Endodermal cell (in vitro differentiated cells): ENCODE results near the gene STYX. TPM values are rescaled to one million over a fixed set of nuclear protein-coding genes. Genes with fewer than 3 reads are reported as not detected.

Source experiments
- DNase-seq: peaks from one replicate; pipeline ENCODE4 v3.0.0-alpha.2; 2017
- H3K27ac ChIP-seq: 2 replicates; pipeline ENCODE4 v1.5.1; 2013; ENCODE audit warnings: mild to moderate bottlenecking, low read depth, low read length, moderate library complexity
- H3K27me3 ChIP-seq: 2 replicates; pipeline ENCODE4 v1.6.1; 2013; ENCODE audit warnings: mild to moderate bottlenecking, low read length, moderate library complexity; ENCODE audit not compliant: insufficient read depth, control insufficient read depth, poor library complexity, severe bottlenecking
- H3K36me3 ChIP-seq: 2 replicates; pipeline ENCODE4 v1.7.0; 2013; ENCODE audit warnings: mild to moderate bottlenecking, low read length, moderate library complexity; ENCODE audit not compliant: control insufficient read depth, insufficient read depth
- H3K4me1 ChIP-seq: one replicate; pipeline ENCODE4 v1.7.0; 2013; ENCODE audit warnings: low read length; ENCODE audit not compliant: control insufficient read depth, insufficient read depth
- H3K4me3 ChIP-seq: 2 replicates; pipeline ENCODE4 v1.5.1; 2013; ENCODE audit warnings: mild to moderate bottlenecking, low read length, moderate library complexity
- H3K9ac ChIP-seq: 2 replicates; pipeline ENCODE4 v1.6.1; 2013; ENCODE audit warnings: mild to moderate bottlenecking, low read length, moderate library complexity; ENCODE audit not compliant: poor library complexity, severe bottlenecking; ENCODE audit errors: extremely low read depth
- H3K9me3 ChIP-seq: 2 replicates; pipeline ENCODE4 v1.6.1; 2013; ENCODE audit warnings: mild to moderate bottlenecking, low read length, moderate library complexity; ENCODE audit not compliant: control insufficient read depth
- H3K27ac Mint-ChIP-seq: 2 replicates; pipeline ENCODE4 v1.8.0; 2020; ENCODE audit warnings: mixed read lengths
- H3K27me3 Mint-ChIP-seq: 2 replicates; pipeline ENCODE4 v1.8.0; 2021; ENCODE audit warnings: mild to moderate bottlenecking, mixed read lengths; ENCODE audit not compliant: insufficient read depth
- H3K36me3 Mint-ChIP-seq: 2 replicates; pipeline ENCODE4 v1.8.0; 2020; ENCODE audit warnings: low read depth, mixed read lengths
- H3K4me1 Mint-ChIP-seq: 2 replicates; pipeline ENCODE4 v1.8.0; 2020; ENCODE audit warnings: mixed read lengths
- H3K4me3 Mint-ChIP-seq: 2 replicates; pipeline ENCODE4 v1.8.0; 2020; ENCODE audit warnings: mild to moderate bottlenecking, moderate library complexity, mixed read lengths
- H3K9me3 Mint-ChIP-seq: 2 replicates; pipeline ENCODE4 v1.8.0; 2020; ENCODE audit warnings: mild to moderate bottlenecking, mixed read lengths
- WGBS, 2 experiments: methylation state at CpG; one replicate each; pipeline versions ENCODE4 v1.1.5 to v1.1.7; 2013; ENCODE audit warnings: missing lambda C conversion rate in 2 of 2, mixed read lengths in 1 of 2; ENCODE audit not compliant: insufficient coverage in 1 of 2, insufficient read length in 1 of 2; 5-methylcytosine and 5-hydroxymethylcytosine counted together
- total RNA-seq, 2 donors: library from RNA; stranded (reverse); fragmentation: NEBNext Ultra II Directional in 1 of 2; extraction: Animal tissue kit (Norgen Biotek cat#: 25700) in 1 of 2; gene quantifications; 2 replicates in 1 of 2; 3 replicates in 1 of 2; pipeline ENCODE4 v1.2.1, GENCODE V29; 2021
- TF ChIP-seq, protein P1 (sequence below): fragments of 200-600 bp; sonication (generic); conservative IDR thresholded peaks from 2 replicates; pipeline ENCODE4 v1.5.0; 2021; ENCODE audit warnings: antibody characterized with exemption, mild to moderate bottlenecking

The STYX gene
- total RNA-seq, 2 donors from 2014 or later: 27.3 to 28.2 TPM

DNA sequence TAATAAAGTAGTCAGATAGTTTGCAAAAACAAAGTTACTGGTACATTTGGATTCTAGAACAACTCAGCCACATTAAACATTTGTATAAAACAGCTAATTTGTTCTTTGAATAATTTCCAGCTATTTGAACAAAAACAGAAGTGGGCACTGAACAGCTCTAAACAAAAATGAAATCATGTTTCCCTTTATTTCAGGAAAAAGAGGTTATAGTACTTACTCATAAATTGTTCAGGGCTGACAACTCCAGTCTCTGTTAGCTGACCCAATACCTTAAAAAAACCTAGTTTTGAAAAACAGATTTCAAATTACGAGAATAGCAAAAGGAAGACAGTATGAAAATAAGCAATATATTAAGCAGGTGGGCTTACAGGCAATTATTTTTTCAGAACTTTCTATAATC, 53.2 kb downstream of the STYX start:
- Histone ChIP-seq H3K36me3 (peaks cover 58% of the 10 kb centered on the region), H3K9ac (no peak overlapping the region), H3K27ac (no peak overlapping the region), H3K4me1 (no peaks in the 10 kb centered on the region), H3K4me3 (no peak overlapping the region), H3K9me3 (no peaks in the 10 kb centered on the region), H3K27me3 (no peaks in the 10 kb centered on the region)
- Mint-ChIP-seq H3K27ac (no peak overlapping the region), H3K4me1 (no peaks in the 10 kb centered on the region), H3K36me3 (peaks cover 34% of the 10 kb centered on the region), H3K4me3 (no peak overlapping the region), H3K9me3 (no peaks in the 10 kb centered on the region), H3K27me3 (no peaks in the 10 kb centered on the region)
- 100% methylated on average over 1 of the region's 1 CpG; no CpG with 5 or more reads in 1 of the 2 experiments for WGBS, 2 experiments
- TF ChIP-seq, protein P1, sequence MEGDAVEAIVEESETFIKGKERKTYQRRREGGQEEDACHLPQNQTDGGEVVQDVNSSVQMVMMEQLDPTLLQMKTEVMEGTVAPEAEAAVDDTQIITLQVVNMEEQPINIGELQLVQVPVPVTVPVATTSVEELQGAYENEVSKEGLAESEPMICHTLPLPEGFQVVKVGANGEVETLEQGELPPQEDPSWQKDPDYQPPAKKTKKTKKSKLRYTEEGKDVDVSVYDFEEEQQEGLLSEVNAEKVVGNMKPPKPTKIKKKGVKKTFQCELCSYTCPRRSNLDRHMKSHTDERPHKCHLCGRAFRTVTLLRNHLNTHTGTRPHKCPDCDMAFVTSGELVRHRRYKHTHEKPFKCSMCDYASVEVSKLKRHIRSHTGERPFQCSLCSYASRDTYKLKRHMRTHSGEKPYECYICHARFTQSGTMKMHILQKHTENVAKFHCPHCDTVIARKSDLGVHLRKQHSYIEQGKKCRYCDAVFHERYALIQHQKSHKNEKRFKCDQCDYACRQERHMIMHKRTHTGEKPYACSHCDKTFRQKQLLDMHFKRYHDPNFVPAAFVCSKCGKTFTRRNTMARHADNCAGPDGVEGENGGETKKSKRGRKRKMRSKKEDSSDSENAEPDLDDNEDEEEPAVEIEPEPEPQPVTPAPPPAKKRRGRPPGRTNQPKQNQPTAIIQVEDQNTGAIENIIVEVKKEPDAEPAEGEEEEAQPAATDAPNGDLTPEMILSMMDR: no peak
- DNase-seq: no peak

DNA sequence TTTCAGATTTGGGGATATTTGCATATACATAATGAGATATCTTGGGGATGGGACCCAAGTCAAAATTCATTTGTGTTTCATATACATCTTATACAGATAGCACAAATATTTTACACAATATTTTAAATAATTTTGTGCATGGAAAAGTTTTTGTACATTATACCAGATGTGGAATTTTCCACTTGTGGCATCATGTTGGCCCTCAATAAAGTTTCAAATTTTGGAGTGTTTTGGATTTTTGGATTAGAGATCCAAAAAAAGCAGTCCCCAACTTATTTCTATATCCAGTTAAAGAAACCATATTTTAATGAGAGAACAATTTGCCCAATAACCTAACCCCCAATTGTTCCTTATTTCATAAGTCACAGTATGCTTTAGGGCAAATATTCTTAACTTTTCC, 56.9 kb downstream of the STYX start:
- TF ChIP-seq, protein P1: no peak
- H3K4me1 ChIP-seq: no peaks in the 10 kb centered on the region
- H3K36me3 ChIP-seq: peaks cover 28% of the 10 kb centered on the region
- no peak overlapping the region for H3K27ac ChIP-seq
- peaks cover 11% of the 10 kb centered on the region for H3K4me1 Mint-ChIP-seq
- H3K4me3 Mint-ChIP-seq: no peak overlapping the region
- H3K27me3 Mint-ChIP-seq: no peaks in the 10 kb centered on the region
- H3K9ac ChIP-seq: no peak overlapping the region
- H3K9me3 Mint-ChIP-seq: no peaks in the 10 kb centered on the region
- no peaks in the 10 kb centered on the region for H3K9me3 ChIP-seq
- no peaks in the 10 kb centered on the region for H3K27me3 ChIP-seq
- H3K4me3 ChIP-seq: no peak overlapping the region
- H3K36me3 Mint-ChIP-seq: peaks cover 24% of the 10 kb centered on the region
- DNase-seq: no peak
- no peak overlapping the region for H3K27ac Mint-ChIP-seq

DNA sequence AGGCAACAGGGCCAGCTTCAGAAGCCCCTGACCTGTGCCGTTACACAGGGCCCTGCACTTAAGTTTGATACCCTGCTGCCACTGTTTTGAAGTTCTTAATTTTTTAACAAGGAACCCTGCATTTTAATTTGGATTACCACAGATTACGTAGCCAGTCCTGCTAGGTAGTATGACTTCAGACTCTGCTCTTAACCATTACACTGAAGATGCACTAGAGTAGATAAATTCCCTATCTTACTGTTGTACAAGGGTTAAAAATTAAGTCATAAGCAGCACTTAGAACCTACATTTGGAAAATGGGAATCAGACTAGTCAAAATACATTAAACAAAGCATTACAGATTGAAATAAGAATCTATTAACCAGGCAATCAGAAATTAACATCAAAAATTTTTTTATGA, 59.2 kb downstream of the STYX start:
- TF ChIP-seq, protein P1: no peak
- Mint-ChIP-seq H3K27ac (no peak overlapping the region), H3K36me3 (peaks cover 20% of the 10 kb centered on the region), H3K4me1 (peaks cover 18% of the 10 kb centered on the region), H3K9me3 (no peaks in the 10 kb centered on the region), H3K27me3 (no peaks in the 10 kb centered on the region), H3K4me3 (peak overlapping the region; percentile 95)
- no peak for DNase-seq
- H3K4me1 ChIP-seq: no peaks in the 10 kb centered on the region
- H3K27me3 ChIP-seq: no peaks in the 10 kb centered on the region
- WGBS, 2 experiments: 80 to 86% methylated on average over 1 to 2 of the region's 2 CpGs
- no peak overlapping the region for H3K27ac ChIP-seq
- peak overlapping the region; percentile 87 for H3K4me3 ChIP-seq
- peaks cover 6% of the 10 kb centered on the region for H3K36me3 ChIP-seq
- no peak overlapping the region for H3K9ac ChIP-seq
- no peaks in the 10 kb centered on the region for H3K9me3 ChIP-seq
